Measurements from ENCODE around the gene FNDC3A.
"Not testable (repeated sequence)": the region's sequence is repeated elsewhere in the genome, so short reads cannot be mapped to it uniquely, and the experiment has no call there.

The FNDC3A gene

DNA sequence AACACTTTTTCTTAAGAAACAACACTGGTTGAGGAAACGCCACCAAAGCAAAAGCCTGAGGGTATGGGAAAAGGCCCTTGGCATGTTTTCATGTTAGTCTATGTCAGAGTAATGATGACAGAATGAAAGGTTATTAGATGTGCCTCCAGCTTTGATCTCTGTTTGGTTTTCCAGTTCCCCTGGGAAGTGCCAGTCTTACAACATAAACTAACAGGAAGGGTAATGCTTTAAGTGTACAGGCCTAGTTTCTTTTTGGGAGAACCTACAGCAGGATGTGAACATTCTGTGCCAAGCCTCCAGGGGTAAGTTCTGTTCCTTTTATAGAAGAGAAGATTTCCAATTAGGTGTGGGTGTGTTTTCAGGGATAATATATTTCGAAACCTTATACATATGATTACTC is 121.7 kb downstream of the FNDC3A start:
- DNase-seq, result no peak

DNA sequence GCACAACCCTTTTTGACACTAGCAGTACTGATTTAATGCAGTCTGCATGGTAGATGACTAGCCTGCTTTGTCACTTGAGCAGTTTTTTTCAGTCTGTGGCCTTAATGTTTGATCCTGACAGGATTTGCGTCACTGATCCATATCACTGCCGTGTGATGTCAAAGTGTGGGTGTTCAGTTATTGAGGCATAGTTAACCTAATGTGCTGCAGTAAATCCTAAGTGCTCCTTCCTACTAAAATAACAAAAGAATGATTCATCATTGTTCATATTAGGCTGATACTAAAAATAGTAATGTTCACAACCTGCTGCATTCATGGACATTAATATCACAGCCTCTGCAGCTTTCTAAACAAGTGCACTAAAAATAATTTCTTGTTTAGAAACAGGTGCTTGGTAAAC is 122.5 kb downstream of the FNDC3A start:
- DNase-seq, result no peak

GRCh38 chr13:49098771-49099512 is 123.2 kb downstream of the FNDC3A start:
- no peak for DNase-seq

DNA sequence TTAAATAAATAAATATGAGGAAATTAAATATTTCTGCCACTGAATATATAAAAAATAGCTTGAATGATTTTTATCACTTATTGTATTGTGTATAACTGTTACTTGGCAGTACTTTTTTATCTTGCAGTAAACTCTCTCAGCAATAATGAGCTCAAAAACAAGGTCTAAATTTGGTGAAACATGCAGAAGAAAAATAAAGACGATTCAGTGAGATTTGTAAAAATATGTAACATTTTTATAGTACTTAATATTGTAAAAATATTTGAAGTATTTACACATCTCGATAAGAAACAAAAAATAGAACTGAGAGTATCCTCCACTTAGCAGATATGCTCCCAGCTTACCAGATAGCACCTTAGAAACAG is 123.8 kb downstream of the FNDC3A start:
- DNase-seq, result no peak

DNA sequence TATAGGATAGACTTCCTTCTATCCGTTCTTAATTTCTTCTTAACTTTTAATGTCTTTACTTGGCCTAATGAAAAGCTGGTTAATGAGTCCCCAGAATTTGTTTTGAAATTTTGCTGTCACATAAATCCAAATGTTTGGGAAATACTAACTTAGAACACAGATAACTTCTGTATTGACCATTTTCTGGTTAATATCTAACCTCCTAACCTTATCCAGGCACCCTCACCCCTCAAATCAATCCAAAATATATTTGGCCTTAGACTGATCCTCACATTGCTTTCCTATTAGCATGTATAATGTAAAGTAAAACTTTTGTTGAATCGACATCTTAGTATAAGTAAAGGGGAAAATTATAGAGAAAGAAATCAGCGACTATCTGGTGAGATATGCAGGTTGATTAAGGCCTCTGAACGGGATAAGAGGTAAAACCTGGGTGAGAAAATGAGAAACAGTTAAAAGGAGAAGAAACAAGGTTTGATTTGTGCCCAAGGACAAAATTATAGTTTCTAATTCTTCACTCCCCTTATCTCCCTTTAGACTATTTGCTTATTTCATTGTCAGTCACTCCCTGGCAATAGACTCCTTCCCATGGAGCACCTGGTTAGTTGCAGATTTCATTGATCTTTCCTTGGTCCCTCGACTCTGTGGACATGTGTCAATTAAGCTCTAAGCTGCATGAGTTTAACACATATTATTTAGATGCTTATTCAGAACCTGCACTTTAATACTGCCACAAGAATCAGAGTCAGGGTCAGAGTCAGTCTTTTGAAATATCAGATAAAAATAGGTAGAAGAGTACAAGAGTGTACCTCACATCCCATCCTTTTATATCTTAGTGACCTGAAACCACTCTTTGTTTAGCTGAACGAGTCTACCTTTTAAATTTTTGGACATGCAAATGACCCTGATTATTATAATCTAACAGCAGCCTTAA is 125.2 kb downstream of the FNDC3A start:
- no peak for DNase-seq

DNA sequence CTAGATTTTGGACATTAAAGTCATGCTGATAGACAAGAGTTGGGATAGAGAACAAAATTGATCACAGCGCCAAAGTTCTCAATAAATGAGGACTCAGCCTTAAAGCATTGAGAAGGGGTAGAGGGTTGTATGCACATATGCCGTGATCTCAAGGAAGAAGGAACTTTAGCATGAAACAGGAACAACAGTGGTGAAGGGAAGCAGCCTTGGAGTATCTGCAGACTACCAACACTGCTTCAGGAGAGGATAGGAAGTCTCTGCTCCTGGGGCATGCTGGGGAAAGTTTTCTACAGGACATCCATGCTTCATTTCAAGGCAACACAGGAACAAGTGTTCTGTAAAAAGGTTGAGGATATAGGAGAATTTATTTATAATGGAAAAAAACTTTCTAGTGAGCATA is 132.5 kb downstream of the FNDC3A start:
- no peak for DNase-seq

DNA sequence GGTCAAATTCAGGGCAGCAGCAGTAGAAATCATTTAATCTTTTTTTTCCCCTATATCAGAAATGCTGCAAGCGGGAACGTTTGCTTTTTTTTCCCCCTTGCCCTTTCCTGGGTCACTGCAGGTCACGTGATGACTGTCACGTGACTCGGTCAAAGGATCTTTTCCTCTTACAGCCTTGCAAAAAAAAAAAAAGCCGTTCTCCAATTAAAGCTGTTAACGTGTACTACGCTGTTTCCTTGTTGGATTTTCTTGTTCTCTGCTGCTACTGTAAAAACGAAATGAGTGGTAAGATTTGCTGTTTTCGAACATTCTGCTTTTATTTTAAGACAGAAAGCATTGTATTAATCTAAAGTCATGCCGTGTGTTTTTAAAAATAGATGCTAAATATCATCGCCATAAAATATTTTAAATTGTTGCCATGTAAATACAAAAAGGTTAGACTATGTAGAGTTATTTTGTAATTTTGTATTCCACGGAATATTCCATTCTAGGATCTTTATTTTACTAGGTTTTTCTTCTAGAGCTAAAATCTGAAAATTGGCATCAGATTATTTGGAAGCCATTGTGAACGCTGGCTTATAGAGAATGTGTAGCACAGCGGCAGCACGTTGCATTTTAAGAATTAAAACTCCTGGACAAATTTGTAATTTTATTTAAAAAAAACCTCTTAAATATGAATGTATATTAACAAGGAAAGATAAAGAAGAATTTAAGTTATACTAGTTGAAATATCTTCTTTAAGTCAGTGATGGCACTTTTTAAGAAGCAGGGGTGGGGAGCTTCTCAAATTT is 134.6 kb downstream of the FNDC3A start:
- peak; percentile 73 for DNase-seq

GRCh38 chr13:49110913-49111170 is 135.1 kb downstream of the FNDC3A start:
- no peak for DNase-seq

GRCh38 chr13:49112782-49113525 is 137.2 kb downstream of the FNDC3A start:
- no peak for DNase-seq

DNA sequence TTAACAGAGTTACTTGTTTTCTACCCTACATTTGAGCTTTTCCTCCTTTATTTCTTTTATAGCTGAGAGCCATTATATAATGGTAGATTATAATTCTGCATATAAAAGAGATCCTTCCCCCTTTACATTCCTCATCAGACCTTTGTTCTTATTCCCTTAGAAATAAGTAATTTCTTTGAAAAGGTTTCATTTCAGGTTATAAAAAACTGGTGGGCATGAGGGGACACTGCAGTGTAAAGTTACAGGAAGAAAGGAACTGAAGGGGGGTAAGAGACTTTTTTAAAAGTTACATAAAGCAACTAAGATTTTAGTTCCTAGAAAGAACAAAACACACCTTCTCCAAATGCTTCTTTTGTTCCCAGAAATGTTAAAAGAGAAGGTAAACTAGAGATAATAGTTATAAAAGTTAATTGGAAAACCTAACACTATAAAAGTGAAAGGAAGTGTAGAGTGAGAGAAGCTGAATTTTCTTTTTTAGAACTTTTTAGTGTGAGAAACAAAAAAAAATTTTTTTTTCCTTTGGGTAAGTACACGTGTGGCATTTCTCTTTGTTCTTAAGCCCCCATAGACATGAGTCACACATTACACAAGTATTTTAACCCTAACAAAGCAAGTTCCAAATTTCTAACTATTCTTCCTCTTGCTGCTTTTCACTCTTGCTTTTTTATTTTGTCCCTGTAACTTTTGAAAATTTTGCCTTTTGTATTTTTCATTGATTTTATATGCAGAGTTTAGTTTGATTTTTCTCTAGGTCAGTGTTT is 138.0 kb downstream of the FNDC3A start:
- DNase-seq, result no peak

DNA sequence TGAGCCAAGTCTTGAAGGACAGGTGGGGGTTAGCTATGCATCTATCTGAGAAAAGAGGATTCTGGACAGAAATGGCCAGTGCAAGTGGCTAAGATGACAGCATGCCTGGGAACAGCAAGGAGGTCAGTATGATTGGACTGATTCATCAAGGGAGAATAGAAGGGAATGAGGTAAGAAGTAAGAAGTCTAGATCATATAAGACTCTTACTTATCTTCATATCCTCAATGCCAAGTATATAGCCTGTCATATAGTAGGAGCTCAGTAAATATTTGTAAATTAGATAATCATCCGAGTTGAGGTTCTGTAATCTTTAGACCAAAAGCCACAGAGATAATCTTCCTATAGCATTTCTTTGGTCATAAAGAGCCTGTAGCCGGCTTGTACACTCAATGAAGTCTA is 141.2 kb downstream of the FNDC3A start:
- DNase-seq, result no peak

DNA sequence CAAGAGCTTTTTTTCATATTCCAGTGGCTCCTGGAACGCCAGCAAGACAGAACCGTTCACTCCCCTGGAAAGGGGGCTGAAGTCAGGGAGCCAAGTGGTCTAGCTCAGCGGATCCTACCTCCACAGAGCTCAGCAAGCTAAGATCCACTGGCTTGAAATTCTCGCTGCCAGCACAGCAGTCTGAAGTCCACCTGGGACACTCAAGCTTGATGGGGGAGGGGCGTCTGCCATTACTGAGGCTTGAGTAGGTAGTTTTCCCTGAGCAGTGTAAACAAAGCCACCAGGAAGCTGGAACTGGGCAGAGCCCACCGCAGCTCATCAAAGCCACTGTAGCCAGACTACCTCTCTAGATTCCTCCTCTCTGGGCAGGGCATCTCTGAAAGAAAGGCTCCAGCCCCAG is 142.7 kb downstream of the FNDC3A start:
- DNase-seq, result not testable (repeated sequence)

- DNase-seq, result no peak
Measured at GRCh38 chr13:49124693-49125304, 149.1 kb downstream of the FNDC3A start.

DNA sequence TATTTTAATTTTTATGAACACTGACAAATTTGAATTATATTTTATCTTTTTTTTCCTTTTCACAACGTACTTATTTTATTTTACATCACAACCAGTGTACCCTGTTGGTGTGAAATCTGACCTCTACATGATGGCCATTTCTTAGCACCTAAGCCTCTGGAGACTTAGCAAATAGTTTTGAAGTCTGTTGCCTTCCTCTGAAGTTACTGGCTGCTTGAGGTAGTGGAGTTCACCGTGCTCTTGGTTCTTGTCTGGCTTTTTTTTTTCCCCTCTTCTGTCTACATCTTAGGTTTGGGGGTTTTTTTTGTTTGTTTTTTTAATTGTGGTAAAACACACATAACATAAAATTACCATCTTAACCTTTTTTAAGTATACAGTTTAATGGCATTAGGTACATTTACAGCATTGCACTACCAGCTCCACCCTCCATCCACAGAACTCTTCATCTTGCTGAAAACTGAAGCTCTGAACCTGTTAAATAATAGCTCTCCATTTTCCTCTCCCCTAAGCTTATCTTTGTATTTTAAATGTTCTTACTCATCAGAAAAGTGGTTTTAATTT is 150.3 kb downstream of the FNDC3A start:
- DNase-seq, result no peak

GRCh38 chr13:49132479-49133002 is 156.8 kb downstream of the FNDC3A start:
- no peak for DNase-seq

GRCh38 chr13:49134305-49134704 is 158.6 kb downstream of the FNDC3A start:
- no peak for DNase-seq

DNA sequence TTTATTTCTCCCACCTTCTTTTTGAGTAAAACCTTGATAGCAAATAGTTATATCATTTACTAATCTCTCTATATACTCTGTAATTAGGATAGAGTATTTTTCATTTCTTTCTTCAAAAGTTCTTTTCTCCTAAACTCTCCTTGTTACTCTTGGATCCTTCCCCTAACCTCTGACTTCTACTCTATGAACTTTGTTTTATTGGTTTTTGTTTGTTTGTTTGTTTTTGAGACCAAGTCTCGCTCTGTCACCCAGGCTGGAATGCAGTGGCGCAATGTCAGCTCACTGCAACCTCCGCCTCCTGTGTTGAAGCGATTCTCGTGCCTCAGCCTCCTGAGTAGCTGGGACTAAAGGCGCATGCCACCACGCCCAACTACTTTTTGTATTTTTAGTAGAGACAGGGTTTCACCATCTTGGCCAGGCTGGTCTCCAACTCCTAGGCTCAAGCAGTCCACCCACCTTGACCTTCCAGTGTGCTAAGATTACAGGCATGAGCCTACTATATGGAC is 161.5 kb downstream of the FNDC3A start:
- not testable (repeated sequence) for DNase-seq

DNA sequence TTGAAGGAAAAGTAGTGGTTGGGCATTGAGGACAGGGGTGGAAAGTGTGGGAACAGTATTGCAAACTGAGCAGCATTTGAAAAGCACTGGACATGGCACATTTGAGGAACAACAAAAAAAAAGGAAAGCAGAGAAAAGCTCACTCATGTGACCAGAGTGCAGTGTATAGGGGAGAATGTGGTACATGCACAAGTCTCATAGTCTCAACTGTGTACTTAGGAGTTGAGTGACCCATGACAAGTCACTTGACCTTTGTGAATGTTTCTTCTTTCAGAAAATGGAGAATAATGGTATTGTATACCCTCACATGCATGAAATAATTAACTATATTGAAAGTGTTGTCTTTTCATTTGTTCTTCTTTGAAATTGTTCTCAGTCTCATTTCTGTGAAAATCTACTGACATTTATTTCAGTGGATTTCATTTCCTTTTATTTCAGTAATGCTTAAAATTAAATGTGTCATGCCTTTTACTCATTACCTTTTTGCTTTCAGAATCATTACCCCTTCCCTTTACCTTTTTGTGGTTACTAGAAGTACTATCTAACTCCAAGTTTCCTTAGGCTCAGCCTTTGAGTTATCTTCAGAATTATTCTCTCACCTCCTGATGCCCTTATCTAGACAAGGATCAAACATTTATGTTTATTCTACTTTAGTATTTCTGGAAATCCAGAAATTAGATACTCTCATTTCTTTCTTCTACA is 165.3 kb downstream of the FNDC3A start:
- DNase-seq, result no peak

- DNase-seq, result no peak
Measured at GRCh38 chr13:49146950-49147355, 171.2 kb downstream of the FNDC3A start.

GRCh38 chr13:49148405-49148804 is 172.7 kb downstream of the FNDC3A start:
- DNase-seq, result no peak
